Caco-2 (cell line): ENCODE results near the gene ZNF217. TPM values are rescaled to one million over a fixed set of nuclear protein-coding genes. Genes with fewer than 3 reads are reported as not detected.
A peak's percentile ranks its signal among the peaks of the same experiment; 100 is the strongest.
"Not testable (repeated sequence)": the region's sequence is repeated elsewhere in the genome, so short reads cannot be mapped to it uniquely, and the experiment has no call there.

ENCODE experiments used
- BruUV-seq: library from RNA; stranded (reverse); fragments of 400-500 nt; replicated peaks from 2 replicates; lab custom pipeline; 2021; lab: Mats Ljungman, UMichigan
- CTCF ChIA-PET: fragments of 300-600 bp; sonication (Branson Sonifier 250); formaldehyde crosslinking; loops from one replicate; lab custom pipeline; 2022; ENCODE audit warnings: antibody characterized with exemption; lab: Charles Lee
- POLR2A ChIA-PET: fragments of 300-600 bp; sonication (Branson Sonifier 250); formaldehyde crosslinking; loops from one replicate; lab custom pipeline; 2022; ENCODE audit warnings: antibody characterized with exemption; lab: Charles Lee
- DNase-seq, 2 experiments: peaks; one replicate each; pipeline versions ENCODE4 v3.0.0 to v3.0.0-alpha.2; 2020 to 2022
- H3K27me3 ChIP-seq: replicated peaks from 2 replicates; pipeline ENCODE4 v1.6.0; 2011; ENCODE audit warnings: low read length; ENCODE audit not compliant: control insufficient read depth, insufficient read depth
- H3K36me3 ChIP-seq: 2 replicates; pipeline ENCODE4 v1.5.1; 2011; ENCODE audit warnings: low read length; ENCODE audit not compliant: control insufficient read depth, insufficient read depth
- H3K4me1 ChIP-seq: fragments of 250-450 bp; sonication (Bioruptor Pico); 2 replicates; pipeline ENCODE4 v1.5.1; 2020; ENCODE audit warnings: mild to moderate bottlenecking
- H3K4me3 ChIP-seq: 2 replicates; pipeline ENCODE4 v1.5.1; 2011; ENCODE audit warnings: low read depth, mild to moderate bottlenecking, control low read depth, low read length
- H3K9me3 ChIP-seq: fragments of 250-450 bp; sonication (Bioruptor Pico); 2 replicates; pipeline ENCODE4 v1.5.1; 2020; ENCODE audit warnings: mild to moderate bottlenecking, moderate library complexity
- H3K27ac Mint-ChIP-seq: one replicate; pipeline ENCODE4 v1.8.0; 2022; ENCODE audit warnings: mixed read lengths; ENCODE audit not compliant: unreplicated experiment
- H3K27me3 Mint-ChIP-seq: one replicate; pipeline ENCODE4 v1.8.0; 2022; ENCODE audit warnings: mixed read lengths; ENCODE audit not compliant: insufficient read depth, unreplicated experiment
- H3K36me3 Mint-ChIP-seq: one replicate; pipeline ENCODE4 v1.8.0; 2022; ENCODE audit warnings: mild to moderate bottlenecking, mixed read lengths; ENCODE audit not compliant: insufficient read depth, unreplicated experiment
- H3K4me1 Mint-ChIP-seq: one replicate; pipeline ENCODE4 v1.8.0; 2022; ENCODE audit warnings: low read depth, mixed read lengths; ENCODE audit not compliant: unreplicated experiment
- H3K4me3 Mint-ChIP-seq: one replicate; pipeline ENCODE4 v1.8.0; 2022; ENCODE audit warnings: mild to moderate bottlenecking, moderate library complexity, mixed read lengths; ENCODE audit not compliant: unreplicated experiment
- H3K9me3 Mint-ChIP-seq: one replicate; pipeline ENCODE4 v1.8.0; 2022; ENCODE audit warnings: mixed read lengths; ENCODE audit not compliant: unreplicated experiment
- CTCF ChIP-seq, 2 experiments: fragments of 200-600 bp in 1 of 2; IDR thresholded peaks; 1 replicate in 1 of 2; 2 replicates in 1 of 2; pipeline versions ENCODE4 v1.5.1 to v1.8.0; 2011 to 2022; ENCODE audit warnings: antibody characterized with exemption in 1 of 2, control low read depth in 1 of 2, inconsistent platforms in 1 of 2, low read depth in 1 of 2, low read length in 1 of 2, mild to moderate bottlenecking in 1 of 2, moderate library complexity in 1 of 2; ENCODE audit not compliant: insufficient read depth in 1 of 2, severe bottlenecking in 1 of 2, unreplicated experiment in 1 of 2
- intact Hi-C: fragments of 100-400 bp; cut with micrococcal nuclease; formaldehyde crosslinking; loops from one replicate; pipeline ENCODE4 v1.10.0; 2022; ENCODE audit not compliant: unreplicated experiment
- total RNA-seq: library from RNA; stranded (reverse); gene quantifications from 2 replicates; pipeline ENCODE4 v1.2.3, GENCODE V29; 2022

ZNF217 gene
- total RNA-seq, 1 experiment from 2014 or later = 65.5 TPM

- H3K36me3 ChIP-seq, H3K27me3 Mint-ChIP-seq, CTCF ChIA-PET, H3K27ac Mint-ChIP-seq, H3K4me3 Mint-ChIP-seq, intact Hi-C loops, BruUV-seq, H3K4me3 ChIP-seq, H3K4me1 ChIP-seq, H3K27me3 ChIP-seq, H3K9me3 Mint-ChIP-seq, H3K36me3 Mint-ChIP-seq, H3K9me3 ChIP-seq: not testable (repeated sequence)
- POLR2A ChIA-PET = interaction anchor here (0.6 kb wide), 1 partner anchor 159 kb away, joined by 6 read pairs; no protein-coding TSS in a partner anchor
- H3K4me1 Mint-ChIP-seq = peaks cover 12% of the 10 kb centered on the region
- peak in 1 of 2 experiments; percentile 16 for DNase-seq
These were observed 11.2 kb upstream of the ZNF217 start for GRCh38 chr20:53604846-53605245.

- ChIA-PET POLR2A (no interaction called here), CTCF (no interaction called here)
- H3K4me1 Mint-ChIP-seq = peaks cover 8% of the 10 kb centered on the region
- no peak overlapping the region for H3K4me3 Mint-ChIP-seq
- no peak for TF ChIP-seq CTCF (IDR thresholded peaks at IDR 0.05; ENCODE audit: insufficient read depth in 1 of 2, low read depth in 1 of 2, low read length in 1 of 2, severe bottlenecking in 1 of 2, unreplicated experiment in 1 of 2)
- Histone ChIP-seq H3K27me3 (no peaks in the 10 kb centered on the region), H3K36me3 (no peaks in the 10 kb centered on the region), H3K9me3 (no peaks in the 10 kb centered on the region), H3K4me3 (no peak overlapping the region), H3K4me1 (no peaks in the 10 kb centered on the region)
- no peaks in the 10 kb centered on the region for H3K27me3 Mint-ChIP-seq
- H3K9me3 Mint-ChIP-seq = no peaks in the 10 kb centered on the region
- H3K36me3 Mint-ChIP-seq = no peaks in the 10 kb centered on the region
- DNase-seq = no peak
- intact Hi-C loops = no loop called here
- H3K27ac Mint-ChIP-seq = no peak overlapping the region
- BruUV-seq = no TSS peak
These were observed 9.0 kb upstream of the ZNF217 start for GRCh38 chr20:53602661-53603060.

- intact Hi-C loops = no loop called here
- Histone ChIP-seq H3K9me3 (no peaks in the 10 kb centered on the region), H3K4me3 (no peak overlapping the region), H3K36me3 (no peaks in the 10 kb centered on the region), H3K27me3 (no peaks in the 10 kb centered on the region), H3K4me1 (peaks cover 19% of the 10 kb centered on the region)
- peak in 1 of 2 experiments; percentile 17 for DNase-seq
- CTCF ChIA-PET = interaction anchor here (1.5 kb wide), 1 partner anchor 14 kb away, joined by 5 read pairs; no protein-coding TSS in a partner anchor
- Mint-ChIP-seq H3K36me3 (no peaks in the 10 kb centered on the region), H3K27ac (no peak overlapping the region), H3K4me3 (no peak overlapping the region), H3K9me3 (no peaks in the 10 kb centered on the region), H3K4me1 (peaks cover 28% of the 10 kb centered on the region), H3K27me3 (no peaks in the 10 kb centered on the region)
- TF ChIP-seq CTCF (IDR thresholded peaks at IDR 0.05; ENCODE audit: insufficient read depth in 1 of 2, low read depth in 1 of 2, low read length in 1 of 2, severe bottlenecking in 1 of 2, unreplicated experiment in 1 of 2) = no peak
- POLR2A ChIA-PET = no interaction called here
- BruUV-seq = no TSS peak
These were observed 6.4 kb upstream of the ZNF217 start for GRCh38 chr20:53599910-53600632.
